Measurements from ENCODE around the gene PRDX3.

DNA sequence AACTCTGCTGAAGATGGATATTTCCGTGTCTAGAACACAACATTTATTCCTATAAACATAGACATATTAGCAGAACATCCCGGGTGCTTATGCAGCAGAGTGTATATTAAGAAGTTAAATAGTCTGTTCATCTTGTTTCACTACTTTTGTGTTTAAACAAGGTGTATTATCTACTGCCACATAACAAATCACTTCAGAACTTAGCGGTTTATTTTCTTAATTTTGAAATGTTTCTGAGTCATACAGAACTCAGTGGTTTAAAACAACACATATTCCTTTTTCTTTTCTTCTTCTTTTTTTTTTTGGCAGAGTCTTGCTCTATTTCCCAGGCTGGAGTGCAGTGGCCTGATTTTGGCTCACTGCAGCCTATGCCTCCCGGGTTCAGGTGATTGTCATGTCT lies 48.9 kb downstream of the PRDX3 start:
- TF ChIP-seq, protein P1, sequence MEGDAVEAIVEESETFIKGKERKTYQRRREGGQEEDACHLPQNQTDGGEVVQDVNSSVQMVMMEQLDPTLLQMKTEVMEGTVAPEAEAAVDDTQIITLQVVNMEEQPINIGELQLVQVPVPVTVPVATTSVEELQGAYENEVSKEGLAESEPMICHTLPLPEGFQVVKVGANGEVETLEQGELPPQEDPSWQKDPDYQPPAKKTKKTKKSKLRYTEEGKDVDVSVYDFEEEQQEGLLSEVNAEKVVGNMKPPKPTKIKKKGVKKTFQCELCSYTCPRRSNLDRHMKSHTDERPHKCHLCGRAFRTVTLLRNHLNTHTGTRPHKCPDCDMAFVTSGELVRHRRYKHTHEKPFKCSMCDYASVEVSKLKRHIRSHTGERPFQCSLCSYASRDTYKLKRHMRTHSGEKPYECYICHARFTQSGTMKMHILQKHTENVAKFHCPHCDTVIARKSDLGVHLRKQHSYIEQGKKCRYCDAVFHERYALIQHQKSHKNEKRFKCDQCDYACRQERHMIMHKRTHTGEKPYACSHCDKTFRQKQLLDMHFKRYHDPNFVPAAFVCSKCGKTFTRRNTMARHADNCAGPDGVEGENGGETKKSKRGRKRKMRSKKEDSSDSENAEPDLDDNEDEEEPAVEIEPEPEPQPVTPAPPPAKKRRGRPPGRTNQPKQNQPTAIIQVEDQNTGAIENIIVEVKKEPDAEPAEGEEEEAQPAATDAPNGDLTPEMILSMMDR (IDR thresholded peaks at IDR 0.05; ENCODE audit: borderline replicate concordance, extremely low read depth, low read length, poor library complexity, severe bottlenecking): no peak
- TF ChIP-seq EZH2 (IDR thresholded peaks at IDR 0.05; ENCODE audit: borderline replicate concordance, low read depth, low read length, severe bottlenecking): no peak
